ENCODE measurements around the gene RITA1.

Gene RITA1

GRCh38 chr12:113152835-113153814, 32.4 kb upstream of the RITA1 start:
- peak; percentile 59 for DNase-seq (ENCODE audit: low read depth)

GRCh38 chr12:113154351-113154973, 31.1 kb upstream of the RITA1 start:
- DNase-seq (ENCODE audit: low read depth), result no peak

GRCh38 chr12:113155060-113155459, 30.5 kb upstream of the RITA1 start:
- no peak for DNase-seq (ENCODE audit: low read depth)

- DNase-seq (ENCODE audit: low read depth), result no peak
Measured at GRCh38 chr12:113155646-113156045, 29.9 kb upstream of the RITA1 start.

GRCh38 chr12:113157218-113157859, 28.2 kb upstream of the RITA1 start:
- DNase-seq (ENCODE audit: low read depth), result no peak

GRCh38 chr12:113158439-113159203, 26.9 kb upstream of the RITA1 start:
- DNase-seq (ENCODE audit: low read depth), result no peak

GRCh38 chr12:113159937-113160336, 25.6 kb upstream of the RITA1 start:
- no peak for DNase-seq (ENCODE audit: low read depth)

GRCh38 chr12:113161415-113162016, 24.0 kb upstream of the RITA1 start:
- DNase-seq (ENCODE audit: low read depth), result peak; percentile 21

GRCh38 chr12:113162102-113163029, 23.2 kb upstream of the RITA1 start:
- DNase-seq (ENCODE audit: low read depth), result peak; percentile 39

- no peak for DNase-seq (ENCODE audit: low read depth)
Measured at GRCh38 chr12:113163030-113163360, 22.5 kb upstream of the RITA1 start.

GRCh38 chr12:113164014-113164413, 21.5 kb upstream of the RITA1 start:
- DNase-seq (ENCODE audit: low read depth), result no peak

GRCh38 chr12:113165521-113166450, 19.7 kb upstream of the RITA1 start:
- no peak for DNase-seq (ENCODE audit: low read depth)

GRCh38 chr12:113167868-113168267, 17.7 kb upstream of the RITA1 start:
- no peak for DNase-seq (ENCODE audit: low read depth)

GRCh38 chr12:113169697-113170096, 15.8 kb upstream of the RITA1 start:
- no peak for DNase-seq (ENCODE audit: low read depth)

GRCh38 chr12:113170457-113170856, 15.1 kb upstream of the RITA1 start:
- DNase-seq (ENCODE audit: low read depth), result no peak

- no peak for DNase-seq (ENCODE audit: low read depth)
Measured at GRCh38 chr12:113170926-113171325, 14.6 kb upstream of the RITA1 start.

- no peak for DNase-seq (ENCODE audit: low read depth)
Measured at GRCh38 chr12:113171543-113171942, 14.0 kb upstream of the RITA1 start.

- no peak for DNase-seq (ENCODE audit: low read depth)
Measured at GRCh38 chr12:113172185-113172584, 13.3 kb upstream of the RITA1 start.

- DNase-seq (ENCODE audit: low read depth), result no peak
Measured at GRCh38 chr12:113173081-113173698, 12.3 kb upstream of the RITA1 start.

Data from amniotic epithelial cell (primary cell).